Keratinocyte (primary cell): ENCODE results near the gene FNDC1. TPM values are rescaled to one million over a fixed set of nuclear protein-coding genes. Genes with fewer than 3 reads are reported as not detected.

Source experiments
- DNase-seq: peaks from one replicate; pipeline ENCODE4 v3.0.0-alpha.2; 2011; ENCODE audit warnings: low read depth, missing footprints, low spot score
- FAIRE-seq: peaks from 2 replicates; lab custom pipeline; 2011; peaks lifted over from hg19 to GRCh38; lab: Jason Lieb, UNC
- H2AFZ ChIP-seq: 2 replicates; pipeline ENCODE4 v1.6.0; 2012; ENCODE audit warnings: low read length, control low read depth, inconsistent platforms; ENCODE audit not compliant: control insufficient read depth
- H3K27ac ChIP-seq: 2 replicates; pipeline ENCODE4 v1.5.1; 2011; ENCODE audit warnings: low read length; ENCODE audit not compliant: control insufficient read depth, insufficient read depth
- H3K27me3 ChIP-seq: 3 replicates; pipeline ENCODE4 v1.6.0; 2011; ENCODE audit warnings: low read length; ENCODE audit not compliant: control insufficient read depth, insufficient read depth; ENCODE audit errors: extremely low read depth
- H3K36me3 ChIP-seq, 2 experiments: 2 replicates in 1 of 2; 3 replicates in 1 of 2; pipeline ENCODE4 v1.5.1; 2011; ENCODE audit warnings: low read length in 2 of 2, mild to moderate bottlenecking in 1 of 2; ENCODE audit not compliant: control insufficient read depth in 2 of 2, insufficient read depth in 2 of 2; ENCODE audit errors: extremely low read depth in 1 of 2
- H3K4me1 ChIP-seq: 3 replicates; pipeline ENCODE4 v1.5.1; 2011; ENCODE audit warnings: low read length; ENCODE audit not compliant: control insufficient read depth, insufficient read depth; ENCODE audit errors: extremely low read depth
- H3K4me2 ChIP-seq: 3 replicates; pipeline ENCODE4 v1.6.0; 2011; ENCODE audit warnings: low read depth, low read length; ENCODE audit not compliant: control insufficient read depth, insufficient read depth; ENCODE audit errors: extremely low read depth
- H3K4me3 ChIP-seq, 3 experiments: fragments of 200-600 bp in 1 of 3; sonication (generic) in 1 of 3; 2 replicates in 2 of 3; 3 replicates in 1 of 3; pipeline ENCODE4 v1.5.1; 2011 to 2016; ENCODE audit warnings: low read length in 3 of 3, mild to moderate bottlenecking in 3 of 3, control low read depth in 2 of 3, inconsistent platforms in 1 of 3, low read depth in 1 of 3, mixed read lengths in 1 of 3, mixed run types in 1 of 3, moderate library complexity in 1 of 3; ENCODE audit not compliant: control insufficient read depth in 2 of 3, insufficient read depth in 2 of 3; ENCODE audit errors: extremely low read depth in 1 of 3
- H3K79me2 ChIP-seq: 2 replicates; pipeline ENCODE4 v1.6.0; 2012; ENCODE audit warnings: low read length; ENCODE audit not compliant: control insufficient read depth, insufficient read depth
- H3K9ac ChIP-seq: 3 replicates; pipeline ENCODE4 v1.6.0; 2011; ENCODE audit warnings: low read length; ENCODE audit not compliant: control insufficient read depth, insufficient read depth; ENCODE audit errors: extremely low read depth
- H3K9me1 ChIP-seq: 3 replicates; pipeline ENCODE4 v1.6.0; 2011; ENCODE audit warnings: low read length; ENCODE audit not compliant: control insufficient read depth, insufficient read depth; ENCODE audit errors: extremely low read depth
- H3K9me3 ChIP-seq: 2 replicates; pipeline ENCODE4 v1.5.1; 2012; ENCODE audit warnings: low read depth, low read length; ENCODE audit not compliant: control insufficient read depth
- H4K20me1 ChIP-seq: 3 replicates; pipeline ENCODE4 v1.6.0; 2011; ENCODE audit warnings: low read length; ENCODE audit not compliant: control insufficient read depth, insufficient read depth; ENCODE audit errors: extremely low read depth
- CTCF ChIP-seq, 3 experiments: IDR thresholded peaks in 1 of 3; conservative IDR thresholded peaks in 1 of 3; optimal IDR thresholded peaks in 1 of 3; 2 replicates in 2 of 3; 3 replicates in 1 of 3; pipeline versions ENCODE3 to v1.5.1; 2011; ENCODE audit warnings: low read length in 3 of 3, mild to moderate bottlenecking in 3 of 3, moderate library complexity in 2 of 3, control low read depth in 1 of 3, inconsistent platforms in 1 of 3; ENCODE audit not compliant: insufficient read depth in 2 of 3; ENCODE audit errors: extremely low read depth in 1 of 3
- EZH2 ChIP-seq: IDR thresholded peaks from one replicate; pipeline ENCODE4 v1.6.1; 2012; ENCODE audit warnings: inconsistent platforms, mild to moderate bottlenecking, low read length, moderate library complexity
- dilution Hi-C: fragments of 300-500 bp; cut with MboI; formaldehyde crosslinking; loops from one replicate; pipeline ENCODE4 v1.7.0; 2020; ENCODE audit warnings: low sequenced_read_pairs; ENCODE audit not compliant: extremely low pct_ligation_motif_present
- polyA plus RNA-seq, 5 experiments: library from polyadenylated mRNA; depleted of rRNA in 3 of 5; stranded (reverse) in 3 of 5; stranded (forward) in 1 of 5; unstranded in 1 of 5; fragments of >200 nt; gene quantifications; 1 replicate in 1 of 5; 2 replicates in 3 of 5; 3 replicates in 1 of 5; pipeline versions ENCODE4 v1.2.1 to v1.2.3, GENCODE V29; 2011 to 2012; ENCODE audit warnings: missing spikeins in 2 of 5, low read depth in 1 of 5, low replicate concordance in 1 of 5

The FNDC1 gene
- polyA plus RNA-seq, 1 donor (not counting 4 experiments of a cell fraction or from before 2014, with no cell fraction given), result not detected

GRCh38 chr6:159212525-159213280 is 43.5 kb downstream of the FNDC1 start:
- Histone ChIP-seq H3K4me3 (no peak overlapping the region), H3K79me2 (no peaks in the 10 kb centered on the region), H3K27ac (no peak overlapping the region), H3K4me1 (no peaks in the 10 kb centered on the region), H3K4me2 (no peak overlapping the region), H3K9ac (no peak overlapping the region), H3K27me3 (no peaks in the 10 kb centered on the region), H3K36me3 (no peaks in the 10 kb centered on the region), H3K9me3 (no peaks in the 10 kb centered on the region), H3K9me1 (no peaks in the 10 kb centered on the region), H4K20me1 (no peaks in the 10 kb centered on the region), H2AFZ (no peak overlapping the region)
- FAIRE-seq, result no peak
- DNase-seq, result no peak
- dilution Hi-C loops, result no loop called here
- TF ChIP-seq EZH2 (no peak), CTCF (optimal IDR thresholded peaks at IDR 0.05 in 1 of 3, IDR thresholded peaks at IDR 0.05 in 1 of 3, conservative IDR thresholded peaks at IDR 0.05 in 1 of 3; ENCODE audit: extremely low read depth in 1 of 3, insufficient read depth in 2 of 3, low read length in 3 of 3) (no peak)

DNA sequence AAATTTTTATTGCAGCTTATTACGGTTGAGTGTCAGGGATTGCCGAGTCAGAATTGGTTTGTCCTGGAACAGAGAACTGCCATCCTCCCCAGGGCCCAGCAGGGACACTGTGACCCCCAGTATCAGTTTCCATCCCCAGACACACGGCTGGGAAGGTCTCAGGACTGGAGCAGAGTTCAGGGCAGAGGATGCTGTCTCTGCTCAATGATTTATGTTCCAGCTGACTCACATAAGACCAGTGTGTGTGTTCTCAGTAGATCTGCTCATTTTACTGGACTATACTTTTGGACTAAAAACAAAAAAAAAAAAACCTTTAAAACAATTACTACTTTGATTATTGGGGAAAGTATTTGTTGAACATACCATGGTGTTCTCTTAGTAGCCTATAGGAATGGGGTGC is 44.2 kb downstream of the FNDC1 start:
- H3K27me3 ChIP-seq, result no peaks in the 10 kb centered on the region
- H3K79me2 ChIP-seq, result no peaks in the 10 kb centered on the region
- H3K9ac ChIP-seq, result no peak overlapping the region
- DNase-seq (no peak), FAIRE-seq (no peak)
- H2AFZ ChIP-seq, result no peak overlapping the region
- TF ChIP-seq EZH2, result no peak
- TF ChIP-seq CTCF (optimal IDR thresholded peaks at IDR 0.05 in 1 of 3, IDR thresholded peaks at IDR 0.05 in 1 of 3, conservative IDR thresholded peaks at IDR 0.05 in 1 of 3; ENCODE audit: extremely low read depth in 1 of 3, insufficient read depth in 2 of 3, low read length in 3 of 3), result no peak
- dilution Hi-C loops, result no loop called here
- no peaks in the 10 kb centered on the region for H4K20me1 ChIP-seq
- H3K4me1 ChIP-seq, result no peaks in the 10 kb centered on the region
- H3K4me2 ChIP-seq, result no peak overlapping the region
- H3K4me3 ChIP-seq, result no peak overlapping the region
- H3K9me3 ChIP-seq, result no peaks in the 10 kb centered on the region
- no peaks in the 10 kb centered on the region for H3K9me1 ChIP-seq
- no peaks in the 10 kb centered on the region for H3K36me3 ChIP-seq
- no peak overlapping the region for H3K27ac ChIP-seq
